CD14-positive monocyte (primary cell): ENCODE results near the gene COG6. TPM values are rescaled to one million over a fixed set of nuclear protein-coding genes. Genes with fewer than 3 reads are reported as not detected.

ENCODE experiments used
- DNase-seq, 3 donors: peaks; one replicate each; pipeline ENCODE4 v3.0.0-alpha.2; 2011 to 2022
- H2AFZ ChIP-seq: 2 replicates; pipeline ENCODE4 v1.6.0; 2012; ENCODE audit warnings: mild to moderate bottlenecking, low read depth, low read length, inconsistent platforms; ENCODE audit not compliant: insufficient read depth, poor library complexity, severe bottlenecking
- H3K27ac ChIP-seq, 2 donors: 1 replicate in 1 of 2; 2 replicates in 1 of 2; pipeline ENCODE4 v1.5.1; 2012 to 2013; ENCODE audit warnings: low read length in 2 of 2, control low read depth in 1 of 2, inconsistent platforms in 1 of 2, low read depth in 1 of 2, mild to moderate bottlenecking in 1 of 2
- H3K27me3 ChIP-seq, 2 donors: one replicate each; pipeline versions ENCODE4 v1.6.0 to v1.6.1; 2011 to 2013; ENCODE audit warnings: low read length in 2 of 2; ENCODE audit not compliant: control insufficient read depth in 2 of 2, insufficient read depth in 2 of 2
- H3K36me3 ChIP-seq, 2 donors: replicated peaks in 1 of 2; 1 replicate in 1 of 2; 2 replicates in 1 of 2; pipeline versions ENCODE4 v1.5.1 to v1.6.1; 2012 to 2013; ENCODE audit warnings: low read length in 2 of 2, control low read depth in 1 of 2, inconsistent platforms in 1 of 2, mild to moderate bottlenecking in 1 of 2; ENCODE audit not compliant: insufficient read depth in 2 of 2, control insufficient read depth in 1 of 2
- H3K4me1 ChIP-seq, 2 donors: 1 replicate in 1 of 2; 2 replicates in 1 of 2; pipeline versions ENCODE4 v1.5.1 to v1.6.1; 2012 to 2013; ENCODE audit warnings: low read length in 2 of 2, control low read depth in 1 of 2, inconsistent platforms in 1 of 2, mild to moderate bottlenecking in 1 of 2, moderate library complexity in 1 of 2; ENCODE audit not compliant: insufficient read depth in 2 of 2, control insufficient read depth in 1 of 2
- H3K4me2 ChIP-seq: replicated peaks from 2 replicates; pipeline ENCODE3; 2012; ENCODE audit warnings: low read length, moderate library complexity, mild to moderate bottlenecking; ENCODE audit not compliant: poor library complexity, severe bottlenecking; ENCODE audit errors: extremely low read depth
- H3K4me3 ChIP-seq, 3 experiments: fragments of 200-600 bp in 1 of 3; sonication (generic) in 1 of 3; replicated peaks in 1 of 3; 1 replicate in 2 of 3; 2 replicates in 1 of 3; pipeline ENCODE4 v1.5.1; 2011 to 2013; ENCODE audit warnings: low read length in 3 of 3, mild to moderate bottlenecking in 3 of 3, control low read depth in 2 of 3, low read depth in 2 of 3, inconsistent platforms in 1 of 3, moderate library complexity in 1 of 3
- H3K79me2 ChIP-seq: 2 replicates; pipeline ENCODE4 v1.6.0; 2012; ENCODE audit warnings: mild to moderate bottlenecking, control low read depth, inconsistent platforms, low read length, moderate library complexity; ENCODE audit not compliant: insufficient read depth
- H3K9ac ChIP-seq: 2 replicates; pipeline ENCODE4 v1.6.0; 2017; ENCODE audit warnings: low read length, mild to moderate bottlenecking; ENCODE audit not compliant: insufficient read depth, poor library complexity, severe bottlenecking
- H3K9me3 ChIP-seq, 2 donors: replicated peaks in 1 of 2; 1 replicate in 1 of 2; 2 replicates in 1 of 2; pipeline versions ENCODE4 v1.5.1 to v1.6.1; 2012 to 2013; ENCODE audit warnings: low read length in 2 of 2, control low read depth in 1 of 2; ENCODE audit not compliant: control insufficient read depth in 1 of 2, insufficient read depth in 1 of 2
- H4K20me1 ChIP-seq: 2 replicates; pipeline ENCODE4 v1.6.0; 2012; ENCODE audit warnings: mild to moderate bottlenecking, low read length, control low read depth, moderate library complexity; ENCODE audit not compliant: insufficient read depth
- H3K27ac Mint-ChIP-seq, 7 donors: one replicate each; pipeline ENCODE4 v1.8.0; 2020; ENCODE audit warnings: mild to moderate bottlenecking in 7 of 7, mixed read lengths in 7 of 7, moderate library complexity in 6 of 7, inconsistent platforms in 2 of 7
- H3K27me3 Mint-ChIP-seq, 3 donors: one replicate each; pipeline ENCODE4 v1.8.0; 2021 to 2022; ENCODE audit warnings: low read depth in 3 of 3, mild to moderate bottlenecking in 3 of 3, mixed read lengths in 3 of 3, moderate library complexity in 3 of 3, inconsistent platforms in 1 of 3
- H3K36me3 Mint-ChIP-seq, 2 donors: one replicate each; pipeline ENCODE4 v1.8.0; 2020; ENCODE audit warnings: mixed read lengths in 2 of 2, inconsistent platforms in 1 of 2, mild to moderate bottlenecking in 1 of 2
- H3K4me1 Mint-ChIP-seq: one replicate; pipeline ENCODE4 v1.8.0; 2020; ENCODE audit warnings: mild to moderate bottlenecking, mixed read lengths
- H3K4me3 Mint-ChIP-seq, 2 donors: one replicate each; pipeline ENCODE4 v1.8.0; 2020; ENCODE audit warnings: mild to moderate bottlenecking in 2 of 2, mixed read lengths in 2 of 2, moderate library complexity in 1 of 2
- H3K9me3 Mint-ChIP-seq, 7 donors: one replicate each; pipeline ENCODE4 v1.8.0; 2020 to 2022; ENCODE audit warnings: mixed read lengths in 7 of 7, mild to moderate bottlenecking in 6 of 7, moderate library complexity in 6 of 7, inconsistent platforms in 2 of 7
- CTCF ChIP-seq: fragments of 200-600 bp; IDR thresholded peaks from one replicate; pipeline ENCODE4 v1.8.0; 2022; ENCODE audit warnings: antibody characterized with exemption, mild to moderate bottlenecking
- WGBS: methylation state at CpG from one replicate; pipeline ENCODE4 v1.1.5; 2013; ENCODE audit warnings: missing lambda C conversion rate; ENCODE audit not compliant: insufficient coverage; 5-methylcytosine and 5-hydroxymethylcytosine counted together
- intact Hi-C, 2 donors: fragments of 100-400 bp; cut with micrococcal nuclease; formaldehyde crosslinking; loops; one replicate each; pipeline versions ENCODE4 v1.15.0 to v1.15.1; 2023
- polyA plus RNA-seq, 3 donors: library from polyadenylated mRNA; depleted of rRNA in 1 of 3; unstranded in 2 of 3; stranded (reverse) in 1 of 3; fragments of 300-500 nt in 2 of 3; fragments of >200 nt in 1 of 3; fragmentation: Illumina TruSeq in 2 of 3; gene quantifications; 1 replicate in 2 of 3; 2 replicates in 1 of 3; pipeline ENCODE4 v1.2.3, GENCODE V29; 2012 to 2021

COG6 gene
- polyA plus RNA-seq, 3 donors, result 3.9 to 11.0 (median 8.4) TPM

- Mint-ChIP-seq H3K9me3 (peaks cover 5 to 16% (median 8%) of the 10 kb centered on the region in 7 donors), H3K27ac (no peak overlapping the region), H3K4me3 (no peak overlapping the region), H3K27me3 (no peaks in the 10 kb centered on the region), H3K4me1 (no peaks in the 10 kb centered on the region), H3K36me3 (peaks cover 26 to 34% of the 10 kb centered on the region in 2 donors)
- Histone ChIP-seq H3K36me3 (peaks cover 0 to 15% of the 10 kb centered on the region in 2 donors), H3K4me1 (no peaks in the 10 kb centered on the region), H2AFZ (no peak overlapping the region), H3K4me3 (no peak overlapping the region), H3K9me3 (no peaks in the 10 kb centered on the region), H3K27me3 (no peaks in the 10 kb centered on the region), H3K9ac (no peak overlapping the region), H3K4me2 (no peak overlapping the region), H3K79me2 (no peaks in the 10 kb centered on the region), H3K27ac (no peak overlapping the region), H4K20me1 (no peaks in the 10 kb centered on the region)
- intact Hi-C loops, result no loop called here
- TF ChIP-seq CTCF, result no peak
- DNase-seq, result no peak
- WGBS, result no CpG with 5 or more reads among the region's 3 CpGs
Measured at GRCh38 chr13:39712626-39713025, 57.2 kb downstream of the COG6 start.

- no peak overlapping the region for H3K4me3 ChIP-seq
- Mint-ChIP-seq H3K27me3 (no peaks in the 10 kb centered on the region), H3K9me3 (no peaks in the 10 kb centered on the region), H3K36me3 (peaks cover 63 to 67% of the 10 kb centered on the region in 2 donors), H3K4me1 (no peaks in the 10 kb centered on the region), H3K27ac (no peak overlapping the region), H3K4me3 (no peak overlapping the region)
- H3K4me1 ChIP-seq, result no peaks in the 10 kb centered on the region
- no peak overlapping the region for H3K27ac ChIP-seq
- H3K79me2 ChIP-seq, result no peaks in the 10 kb centered on the region
- no peak for DNase-seq
- H3K9me3 ChIP-seq, result no peaks in the 10 kb centered on the region
- 100% methylated on average over 1 of the region's 3 CpGs for WGBS
- H3K36me3 ChIP-seq, result peaks cover 28 to 53% of the 10 kb centered on the region in 2 donors
- H3K4me2 ChIP-seq, result no peak overlapping the region
- H3K27me3 ChIP-seq, result no peaks in the 10 kb centered on the region
- intact Hi-C loops, result no loop called here
- no peak overlapping the region for H3K9ac ChIP-seq
- H2AFZ ChIP-seq, result no peak overlapping the region
- H4K20me1 ChIP-seq, result no peaks in the 10 kb centered on the region
- no peak for TF ChIP-seq CTCF
Measured at GRCh38 chr13:39729156-39729555, 73.7 kb downstream of the COG6 start.
